HG03571 (cell line): ENCODE measurements around the gene CHAD.

Experiments
- ATAC-seq: cut with Tn5 transposase; IDR thresholded peaks from one replicate; pipeline ENCODE4 v1.9.1; 2021; ENCODE audit not compliant: unreplicated experiment

The CHAD gene

DNA sequence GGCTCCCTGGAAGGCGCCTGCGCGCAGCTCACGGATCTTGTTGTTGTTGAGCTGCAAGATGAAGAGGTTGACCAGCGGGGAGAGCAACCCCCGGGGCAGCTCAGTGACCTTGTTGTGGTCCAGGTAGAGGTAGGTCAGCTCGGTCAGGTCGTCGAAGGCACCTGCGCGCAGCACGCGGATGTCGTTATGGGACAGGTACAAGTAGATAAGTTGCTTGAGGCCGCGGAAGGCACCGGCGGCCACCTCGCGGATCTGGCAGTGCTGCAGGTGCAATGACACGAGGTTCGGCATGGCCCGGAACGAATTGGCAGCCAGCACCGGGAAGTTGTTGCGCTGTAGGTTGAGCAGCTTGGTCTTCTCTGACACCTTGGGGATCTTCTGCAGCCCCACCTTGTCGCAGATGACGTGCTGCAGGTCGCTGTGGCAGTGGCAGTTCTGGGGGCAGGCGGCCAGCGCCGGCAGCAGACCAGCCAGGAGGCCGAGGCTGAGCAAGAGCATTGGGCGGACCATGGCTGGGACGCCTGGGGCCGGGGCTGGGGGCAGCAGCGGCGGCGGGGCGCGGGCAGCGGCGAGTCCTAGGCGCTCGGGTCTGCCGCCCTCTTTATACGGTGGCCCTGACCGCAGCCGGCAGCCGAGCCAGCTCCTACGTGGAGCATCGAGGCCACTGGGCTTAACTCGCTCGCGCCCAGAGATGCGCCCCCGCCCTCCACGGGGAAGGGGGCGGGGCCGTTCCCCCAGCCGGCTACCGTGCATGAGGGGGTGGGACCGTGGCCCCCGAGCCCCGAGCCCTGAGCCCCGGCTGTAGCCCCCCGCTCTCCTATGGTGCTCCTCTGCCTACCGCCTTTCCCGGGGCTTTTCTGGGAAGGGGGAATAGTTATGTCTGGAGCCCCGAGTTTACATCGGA, at the start of gene CHAD:
Gene CHAD, minus strand, starts transcription at position 577 of the 904 bp plus-strand sequence. Its CDS starts 67 bp downstream, at position 510.
- no peak for ATAC-seq

DNA sequence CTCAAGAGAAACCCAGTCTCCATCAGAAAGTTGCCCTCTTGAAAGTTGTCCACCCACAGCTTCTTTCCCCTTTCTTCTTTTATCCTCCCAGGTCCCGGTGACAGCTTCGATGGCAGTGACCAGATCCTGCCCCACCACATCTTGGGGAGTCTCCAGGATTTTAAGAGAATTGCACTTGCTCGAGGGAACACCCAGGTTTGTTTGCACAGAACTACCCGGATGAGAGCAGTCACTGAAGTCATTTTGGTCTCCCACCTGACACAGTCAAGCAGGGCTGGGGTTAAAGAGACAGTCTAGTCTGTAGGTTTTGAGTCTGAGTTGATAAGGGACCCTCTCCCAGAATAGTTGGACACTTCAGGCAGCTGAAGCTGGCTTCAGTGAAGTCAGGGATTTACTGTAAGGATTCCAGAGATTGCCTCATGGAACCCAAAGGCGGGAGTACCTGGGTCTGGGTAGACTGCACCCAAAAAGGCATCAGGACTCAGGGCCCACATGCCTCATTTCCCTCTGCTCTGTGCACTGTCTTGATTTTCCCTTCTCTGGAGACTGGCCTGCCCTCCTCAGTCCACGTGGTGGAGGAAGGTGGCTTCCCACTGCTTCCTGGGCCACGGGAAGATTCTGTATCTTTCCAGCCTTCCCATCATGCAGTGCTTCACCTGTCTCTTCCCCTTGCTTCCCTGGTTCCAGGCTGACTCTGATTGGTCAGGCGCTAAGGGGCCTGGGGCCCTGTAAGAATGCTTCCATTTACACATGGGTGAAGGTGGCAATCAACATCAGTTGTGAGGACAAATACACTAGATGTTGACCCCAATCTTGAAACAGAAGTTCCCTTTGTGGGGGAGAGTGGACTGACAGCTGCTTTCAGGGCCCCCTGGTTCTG, 49.1 kb upstream of the CHAD start:
- ATAC-seq = no peak

DNA sequence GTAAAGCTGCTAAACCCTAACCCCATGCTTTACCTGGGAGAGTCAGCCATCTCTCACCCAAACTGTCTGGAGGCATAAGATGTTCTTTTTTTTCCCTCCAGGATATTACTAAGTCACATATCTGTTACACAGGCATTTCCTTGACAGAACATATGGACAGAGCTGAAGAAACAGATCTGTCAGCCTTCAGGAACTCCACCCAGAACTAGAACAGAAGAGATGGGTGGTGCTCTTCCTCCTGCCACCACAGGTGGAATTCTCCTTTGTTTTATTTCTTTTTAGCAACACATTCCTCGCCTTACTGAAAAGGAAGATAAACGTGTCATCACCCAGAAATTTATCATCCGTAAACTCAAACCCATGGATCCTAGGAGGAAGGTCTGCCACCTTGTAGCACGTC, 48.3 kb upstream of the CHAD start:
- ATAC-seq = no peak

DNA sequence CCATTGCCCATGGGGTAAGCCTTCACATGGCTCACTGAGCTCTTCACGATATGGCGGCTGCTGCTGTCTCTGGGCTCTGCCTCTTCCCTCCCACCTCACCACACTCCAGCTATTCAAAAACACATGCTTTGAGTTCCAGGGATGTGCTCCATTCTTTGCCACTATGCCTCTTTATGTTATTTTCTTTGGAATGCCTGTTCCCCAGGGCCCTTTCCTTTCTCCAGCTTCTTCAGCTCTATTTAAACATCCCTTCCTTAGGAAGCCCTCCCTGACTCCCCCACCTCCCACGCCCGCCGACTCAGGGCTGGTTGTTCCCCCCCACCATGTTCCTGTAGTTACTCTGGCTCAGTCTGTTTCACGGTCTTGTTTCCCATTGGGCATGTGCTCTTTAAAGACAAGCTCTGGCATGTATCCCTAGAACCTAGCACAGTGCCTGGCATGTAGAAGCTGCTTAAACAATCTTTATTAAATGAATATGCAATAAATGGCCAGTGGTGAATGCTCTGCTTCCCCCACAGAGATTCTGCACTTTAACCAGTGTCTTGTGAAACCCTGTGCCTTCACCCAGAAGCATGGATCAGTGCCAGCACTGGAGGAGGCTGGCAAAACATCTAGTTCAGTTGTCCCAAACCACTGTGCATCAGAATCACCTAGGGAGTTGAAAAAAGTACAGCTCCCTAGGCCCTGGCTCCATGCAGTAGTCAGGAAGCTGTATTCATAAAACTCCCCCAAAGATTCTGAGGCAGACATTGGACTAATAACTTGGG, 46.4 kb upstream of the CHAD start:
- ATAC-seq = no peak

- ATAC-seq = no peak
These were observed 45.7 kb upstream of the CHAD start for GRCh38 chr17:50514388-50514787.

DNA sequence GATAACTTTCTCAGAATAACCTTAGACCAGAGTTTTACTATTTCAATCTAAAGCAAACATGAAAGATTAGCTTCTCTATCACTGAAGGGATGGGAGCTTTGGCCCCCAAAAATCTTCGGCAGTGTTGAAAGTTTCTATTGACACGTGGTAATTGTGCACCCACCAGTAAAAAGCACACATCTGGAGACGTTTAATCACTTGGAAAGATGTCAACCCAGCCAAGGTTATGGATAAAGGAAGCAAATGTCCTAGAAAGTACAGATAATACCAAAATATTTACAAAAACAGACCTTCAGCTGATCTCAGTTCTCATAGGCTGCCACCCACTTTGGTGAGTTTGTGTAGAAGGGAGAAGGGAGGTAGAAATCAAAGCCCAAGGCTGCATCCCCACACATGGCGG, 44.8 kb upstream of the CHAD start:
- no peak for ATAC-seq

GRCh38 chr17:50511058-50511457, 42.4 kb upstream of the CHAD start:
- peak; percentile 80 for ATAC-seq

GRCh38 chr17:50508573-50509460, 40.1 kb upstream of the CHAD start:
- ATAC-seq = no peak

- ATAC-seq = no peak
These were observed 39.3 kb upstream of the CHAD start, which contains the start of gene MYCBPAP for GRCh38 chr17:50507871-50508572. TSS of gene MYCBPAP (plus strand) at chr17:50508439. CDS start at chr17:50508675, 236 bp downstream.

GRCh38 chr17:50506298-50506697, 37.6 kb upstream of the CHAD start:
- no peak for ATAC-seq

DNA sequence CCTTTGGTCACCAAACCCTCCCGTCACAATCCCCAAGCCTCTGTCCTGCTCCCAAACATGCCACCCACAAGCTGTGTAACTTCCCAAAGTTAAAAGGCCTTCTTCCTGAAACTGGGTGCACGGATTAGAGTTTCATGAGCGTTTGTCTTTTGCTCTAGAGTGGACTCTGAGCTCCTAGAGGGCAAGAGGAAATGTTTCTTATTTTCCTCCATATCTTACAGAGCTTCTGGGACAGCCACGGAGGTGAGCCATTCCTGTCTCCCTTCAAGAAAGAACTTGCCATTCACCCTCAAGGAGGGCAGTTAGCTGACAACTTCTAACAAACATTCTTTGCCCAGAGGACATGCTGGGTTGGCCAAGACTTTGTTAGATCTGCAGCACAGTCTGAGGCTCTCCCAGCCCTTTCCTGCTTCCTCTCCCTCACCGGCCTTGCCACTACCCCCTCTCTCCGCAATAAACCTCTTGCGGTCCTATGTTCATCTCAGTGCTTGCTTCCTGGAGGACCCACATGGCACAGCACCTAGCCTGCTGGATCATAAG, 37.0 kb upstream of the CHAD start:
- no peak for ATAC-seq

DNA sequence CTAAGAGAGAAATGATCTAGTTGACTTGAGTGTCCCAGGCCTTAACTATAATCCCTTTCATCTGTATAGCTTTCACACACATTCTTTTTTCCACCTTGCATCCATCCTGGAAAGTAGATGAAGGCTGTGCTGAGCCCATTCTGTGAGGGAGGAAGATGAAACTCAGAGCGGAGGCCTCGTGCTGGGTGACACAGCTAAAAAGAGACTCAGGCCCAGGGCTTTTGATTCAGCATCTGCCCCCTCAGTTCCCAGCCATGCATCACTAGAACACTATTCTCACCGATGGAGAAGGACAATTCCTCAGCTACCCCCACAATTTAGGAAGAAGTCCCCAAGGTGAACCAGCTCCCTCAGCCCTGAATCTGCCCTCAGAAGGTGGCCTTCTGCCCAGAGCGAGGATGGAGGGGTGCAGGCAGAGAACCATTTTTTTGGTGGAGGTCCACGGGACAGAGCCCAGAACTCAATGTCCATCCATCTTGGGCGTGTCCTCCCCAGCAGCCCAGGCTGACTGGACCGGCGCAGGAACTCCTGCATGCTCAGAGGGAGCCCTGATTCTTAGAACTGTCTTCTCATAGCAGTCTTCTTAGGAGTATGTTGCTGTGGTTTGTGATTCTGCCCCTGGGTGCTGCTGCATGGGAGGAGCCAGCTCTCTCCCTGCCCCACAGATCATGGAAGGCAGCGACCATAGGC, 33.8 kb upstream of the CHAD start:
- ATAC-seq = no peak

GRCh38 chr17:50501054-50501453, 32.4 kb upstream of the CHAD start:
- no peak for ATAC-seq

DNA sequence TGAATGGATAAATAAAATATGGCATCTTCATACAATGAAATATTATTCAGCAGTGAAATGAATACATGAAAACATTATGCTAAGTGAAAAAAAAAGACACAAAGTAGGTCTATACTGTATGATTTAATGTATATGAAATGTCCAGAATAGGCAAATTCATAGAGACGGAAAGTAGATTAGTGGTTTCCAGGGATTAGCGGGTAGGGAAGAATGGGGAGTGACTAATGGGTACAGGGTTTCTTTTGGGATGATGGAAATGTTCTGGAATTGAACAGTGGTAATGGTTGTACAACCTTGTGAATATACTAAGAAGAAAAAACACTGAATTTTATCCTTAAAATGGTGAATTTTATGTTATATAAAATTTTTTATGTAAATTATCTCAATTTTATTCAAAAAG, 31.0 kb upstream of the CHAD start:
- ATAC-seq = no peak

GRCh38 chr17:50499270-50499669, 30.6 kb upstream of the CHAD start:
- ATAC-seq = no peak

- ATAC-seq = no peak
These were observed 29.6 kb upstream of the CHAD start for GRCh38 chr17:50498021-50498874.

DNA sequence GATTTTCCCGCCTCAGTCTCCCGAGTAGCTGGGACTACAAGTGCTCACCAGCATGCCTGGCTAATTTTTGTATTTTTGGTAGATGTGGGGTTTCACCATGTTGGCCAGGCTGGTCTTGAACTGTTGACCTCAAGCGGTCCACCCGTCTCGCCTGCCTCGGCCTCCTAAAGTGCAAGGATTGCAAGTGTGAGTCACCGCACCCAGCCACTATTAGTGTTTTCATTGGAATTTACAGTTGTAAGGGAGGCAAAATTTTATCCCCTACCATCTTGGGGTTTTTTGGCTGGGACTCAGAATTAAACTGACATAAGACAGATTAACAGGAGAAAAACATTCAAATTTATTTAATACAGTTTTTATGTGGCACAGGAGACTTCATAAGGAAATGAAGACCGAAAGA, 27.2 kb upstream of the CHAD start:
- no peak for ATAC-seq
